HCT116 (cell line): Measurements from ENCODE around the gene TEKT2. TPM values are rescaled to one million over a fixed set of nuclear protein-coding genes. Genes with fewer than 3 reads are reported as not detected.

Experiments
- ATAC-seq: fragments of 200-7000 bp; cut with Tn5 transposase; 2 replicates; pipeline ENCODE4 v1.9.1; 2020; ENCODE audit warnings: mild to moderate bottlenecking, moderate library complexity
- BruUV-seq: library from RNA; stranded (reverse); fragments of 400-500 nt; replicated peaks from 2 replicates; lab custom pipeline; 2021; lab: Mats Ljungman, UMichigan
- CTCF ChIA-PET: fragments of 300-600 bp; sonication (Branson Sonifier 250); formaldehyde crosslinking; loops from one replicate; lab custom pipeline; 2021; ENCODE audit warnings: antibody characterized with exemption; lab: Charles Lee
- POLR2A ChIA-PET: fragments of 300-600, 350-600 bp; sonication (Branson Sonifier 250); formaldehyde crosslinking; loops from one replicate; lab custom pipeline; 2021; ENCODE audit warnings: antibody characterized with exemption; lab: Charles Lee
- RAD21 ChIA-PET, 2 experiments: fragments of 300-600 bp; sonication (Branson Sonifier 250); formaldehyde crosslinking; loops; one replicate each; lab custom pipeline; 2023; ENCODE audit warnings: low total read pairs in 2 of 2; ENCODE audit not compliant: uncharacterized antibody in 2 of 2, unreplicated experiment in 2 of 2, low non-redundant PET in 1 of 2; lab: Charles Lee
- DNase-seq: peaks from one replicate; pipeline ENCODE4 v3.0.0-alpha.2; 2010; ENCODE audit warnings: low read depth, low spot score
- H2AFZ ChIP-seq: fragments of 200-600 bp; shearing (Covaris generic), sonication (generic); 2 replicates; pipeline ENCODE4 v1.6.1; 2017; ENCODE audit warnings: low read depth, mixed run types, mixed read lengths, antibody characterized with exemption, low read length; ENCODE audit not compliant: poor library complexity, severe bottlenecking
- H3K27ac ChIP-seq: 2 replicates; pipeline ENCODE4 v1.5.1; 2012; ENCODE audit warnings: low read depth, low read length
- H3K27me3 ChIP-seq: fragments of 200-600 bp; sonication (generic); 2 replicates; pipeline ENCODE4 v1.6.1; 2016; ENCODE audit warnings: mixed run types, low read length, mixed read lengths; ENCODE audit not compliant: insufficient read depth
- H3K36me3 ChIP-seq, 2 experiments: fragments of 200-500 bp in 1 of 2; fragments of 200-600 bp in 1 of 2; sonication (Bioruptor generic) in 1 of 2; sonication (generic) in 1 of 2; 2 replicates each; pipeline versions ENCODE4 v1.5.1 to v1.6.1; 2014 to 2016; ENCODE audit warnings: low read length in 2 of 2, inconsistent platforms in 1 of 2, mixed read lengths in 1 of 2, mixed run types in 1 of 2; ENCODE audit not compliant: insufficient read depth in 2 of 2, control insufficient read depth in 1 of 2
- H3K4me1 ChIP-seq, 2 experiments: fragments of 200-600 bp in 1 of 2; sonication (generic) in 1 of 2; 2 replicates each; pipeline versions ENCODE4 v1.5.1 to v1.6.1; 2012 to 2017; ENCODE audit warnings: low read length in 2 of 2, inconsistent platforms in 1 of 2, mild to moderate bottlenecking in 1 of 2, mixed read lengths in 1 of 2, mixed run types in 1 of 2, moderate library complexity in 1 of 2; ENCODE audit not compliant: insufficient read depth in 2 of 2, control insufficient read depth in 1 of 2
- H3K4me2 ChIP-seq: fragments of 200-600 bp; sonication (generic); 2 replicates; pipeline ENCODE4 v1.6.1; 2017; ENCODE audit warnings: mixed run types, low read length, mixed read lengths
- H3K4me3 ChIP-seq, 2 experiments: fragments of 200-600 bp in 1 of 2; sonication (generic) in 1 of 2; replicated peaks in 1 of 2; 2 replicates each; pipeline ENCODE4 v1.5.1; 2011 to 2016; ENCODE audit warnings: low read length in 2 of 2, control low read depth in 1 of 2, low read depth in 1 of 2, mild to moderate bottlenecking in 1 of 2, mixed read lengths in 1 of 2, mixed run types in 1 of 2
- H3K79me2 ChIP-seq: fragments of 200-600 bp; sonication (generic); 2 replicates; pipeline ENCODE4 v1.6.1; 2017; ENCODE audit warnings: mild to moderate bottlenecking, mixed run types, low read length, moderate library complexity, mixed read lengths; ENCODE audit not compliant: insufficient read depth
- H3K9ac ChIP-seq: fragments of 200-600 bp; sonication (generic); 2 replicates; pipeline ENCODE4 v1.6.1; 2016; ENCODE audit warnings: low read length, mixed read lengths
- H3K9me2 ChIP-seq: fragments of 200-600 bp; sonication (generic), shearing (Covaris generic); 2 replicates; pipeline ENCODE4 v1.6.1; 2017; ENCODE audit warnings: mixed run types, mild to moderate bottlenecking, moderate library complexity; ENCODE audit not compliant: insufficient read depth
- H3K9me3 ChIP-seq, 2 experiments: fragments of 200-500 bp in 1 of 2; fragments of 200-600 bp in 1 of 2; sonication (Bioruptor generic) in 1 of 2; sonication (generic) in 1 of 2; 2 replicates each; pipeline ENCODE4 v1.6.1; 2014 to 2017; ENCODE audit warnings: low read length in 2 of 2, mixed read lengths in 2 of 2, inconsistent platforms in 1 of 2, low read depth in 1 of 2, mild to moderate bottlenecking in 1 of 2, mixed run types in 1 of 2, moderate library complexity in 1 of 2; ENCODE audit not compliant: control insufficient read depth in 1 of 2, insufficient read depth in 1 of 2
- H4K20me1 ChIP-seq: fragments of 200-600 bp; sonication (generic), shearing (Covaris generic); 2 replicates; pipeline ENCODE4 v1.6.1; 2017; ENCODE audit warnings: mixed run types, mild to moderate bottlenecking, moderate library complexity; ENCODE audit not compliant: insufficient read depth
- EZH2phosphoT487 ChIP-seq: fragments of 200-600 bp; IDR thresholded peaks from 2 replicates; pipeline ENCODE4 v1.6.1; 2018; ENCODE audit warnings: antibody characterized with exemption, borderline replicate concordance
- SP1 ChIP-seq: IDR thresholded peaks from 2 replicates; pipeline ENCODE4 v1.6.1; 2012; ENCODE audit warnings: low read depth
- intact Hi-C: fragments of 100-400 bp; cut with micrococcal nuclease; formaldehyde crosslinking; loops from 2 replicates; pipeline ENCODE4 v1.10.0; 2022
- total RNA-seq: library from RNA; stranded (reverse); gene quantifications from one replicate; pipeline ENCODE4 v1.2.1, GENCODE V29; 2021; ENCODE audit not compliant: unreplicated experiment
- TF ChIP-seq, protein P1 (sequence below): IDR thresholded peaks from 2 replicates; pipeline ENCODE4 v1.6.1; 2011; ENCODE audit warnings: mild to moderate bottlenecking, low read length, moderate library complexity; ENCODE audit not compliant: insufficient replicate concordance; ENCODE audit errors: extremely low read depth
- TF ChIP-seq, protein P2 (sequence below): IDR thresholded peaks from 2 replicates; pipeline ENCODE4 v1.6.1; 2012; ENCODE audit warnings: low read depth
- TF ChIP-seq, protein P3 (sequence below): IDR thresholded peaks from 2 replicates; pipeline ENCODE4 v1.6.1; 2012

Gene TEKT2
- total RNA-seq, 1 experiment from 2014 or later = not detected

DNA sequence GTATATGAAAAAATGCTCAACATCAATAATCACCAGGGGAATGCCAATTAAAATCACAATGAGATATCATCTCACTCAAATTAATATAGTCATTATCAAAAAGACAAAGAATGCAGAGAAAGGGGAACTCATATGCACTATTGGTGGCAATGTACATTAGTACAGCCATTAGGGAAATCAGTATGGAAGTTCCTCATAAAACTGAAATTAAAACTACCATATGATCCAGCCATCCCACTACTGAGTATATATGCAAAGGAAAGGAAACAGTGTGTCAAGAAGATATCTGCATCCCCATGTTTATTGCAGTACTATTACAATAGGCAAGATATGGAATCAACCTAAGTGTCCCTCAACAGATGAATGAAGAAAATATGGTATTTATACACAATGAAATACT is 32.1 kb upstream of the TEKT2 start:
- no peak overlapping the region for H3K4me2 ChIP-seq
- H3K9me2 ChIP-seq = no peaks in the 10 kb centered on the region
- H3K36me3 ChIP-seq = peaks cover 0 to 8% of the 10 kb centered on the region in 2 experiments
- H3K27ac ChIP-seq = no peak overlapping the region
- no TSS peak for BruUV-seq
- H3K79me2 ChIP-seq = no peaks in the 10 kb centered on the region
- no peak for TF ChIP-seq EZH2phosphoT487
- TF ChIP-seq, protein P1, sequence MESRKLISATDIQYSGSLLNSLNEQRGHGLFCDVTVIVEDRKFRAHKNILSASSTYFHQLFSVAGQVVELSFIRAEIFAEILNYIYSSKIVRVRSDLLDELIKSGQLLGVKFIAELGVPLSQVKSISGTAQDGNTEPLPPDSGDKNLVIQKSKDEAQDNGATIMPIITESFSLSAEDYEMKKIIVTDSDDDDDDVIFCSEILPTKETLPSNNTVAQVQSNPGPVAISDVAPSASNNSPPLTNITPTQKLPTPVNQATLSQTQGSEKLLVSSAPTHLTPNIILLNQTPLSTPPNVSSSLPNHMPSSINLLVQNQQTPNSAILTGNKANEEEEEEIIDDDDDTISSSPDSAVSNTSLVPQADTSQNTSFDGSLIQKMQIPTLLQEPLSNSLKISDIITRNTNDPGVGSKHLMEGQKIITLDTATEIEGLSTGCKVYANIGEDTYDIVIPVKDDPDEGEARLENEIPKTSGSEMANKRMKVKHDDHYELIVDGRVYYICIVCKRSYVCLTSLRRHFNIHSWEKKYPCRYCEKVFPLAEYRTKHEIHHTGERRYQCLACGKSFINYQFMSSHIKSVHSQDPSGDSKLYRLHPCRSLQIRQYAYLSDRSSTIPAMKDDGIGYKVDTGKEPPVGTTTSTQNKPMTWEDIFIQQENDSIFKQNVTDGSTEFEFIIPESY = no peak
- TF ChIP-seq, protein P2, sequence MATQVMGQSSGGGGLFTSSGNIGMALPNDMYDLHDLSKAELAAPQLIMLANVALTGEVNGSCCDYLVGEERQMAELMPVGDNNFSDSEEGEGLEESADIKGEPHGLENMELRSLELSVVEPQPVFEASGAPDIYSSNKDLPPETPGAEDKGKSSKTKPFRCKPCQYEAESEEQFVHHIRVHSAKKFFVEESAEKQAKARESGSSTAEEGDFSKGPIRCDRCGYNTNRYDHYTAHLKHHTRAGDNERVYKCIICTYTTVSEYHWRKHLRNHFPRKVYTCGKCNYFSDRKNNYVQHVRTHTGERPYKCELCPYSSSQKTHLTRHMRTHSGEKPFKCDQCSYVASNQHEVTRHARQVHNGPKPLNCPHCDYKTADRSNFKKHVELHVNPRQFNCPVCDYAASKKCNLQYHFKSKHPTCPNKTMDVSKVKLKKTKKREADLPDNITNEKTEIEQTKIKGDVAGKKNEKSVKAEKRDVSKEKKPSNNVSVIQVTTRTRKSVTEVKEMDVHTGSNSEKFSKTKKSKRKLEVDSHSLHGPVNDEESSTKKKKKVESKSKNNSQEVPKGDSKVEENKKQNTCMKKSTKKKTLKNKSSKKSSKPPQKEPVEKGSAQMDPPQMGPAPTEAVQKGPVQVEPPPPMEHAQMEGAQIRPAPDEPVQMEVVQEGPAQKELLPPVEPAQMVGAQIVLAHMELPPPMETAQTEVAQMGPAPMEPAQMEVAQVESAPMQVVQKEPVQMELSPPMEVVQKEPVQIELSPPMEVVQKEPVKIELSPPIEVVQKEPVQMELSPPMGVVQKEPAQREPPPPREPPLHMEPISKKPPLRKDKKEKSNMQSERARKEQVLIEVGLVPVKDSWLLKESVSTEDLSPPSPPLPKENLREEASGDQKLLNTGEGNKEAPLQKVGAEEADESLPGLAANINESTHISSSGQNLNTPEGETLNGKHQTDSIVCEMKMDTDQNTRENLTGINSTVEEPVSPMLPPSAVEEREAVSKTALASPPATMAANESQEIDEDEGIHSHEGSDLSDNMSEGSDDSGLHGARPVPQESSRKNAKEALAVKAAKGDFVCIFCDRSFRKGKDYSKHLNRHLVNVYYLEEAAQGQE = no peak
- TF ChIP-seq, protein P3, sequence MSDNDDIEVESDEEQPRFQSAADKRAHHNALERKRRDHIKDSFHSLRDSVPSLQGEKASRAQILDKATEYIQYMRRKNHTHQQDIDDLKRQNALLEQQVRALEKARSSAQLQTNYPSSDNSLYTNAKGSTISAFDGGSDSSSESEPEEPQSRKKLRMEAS = no peak
- no peak for TF ChIP-seq SP1
- RAD21 ChIA-PET = no interaction called here
- no peaks in the 10 kb centered on the region for H3K27me3 ChIP-seq
- DNase-seq (no peak), ATAC-seq (no peak)
- H2AFZ ChIP-seq = no peak overlapping the region
- CTCF ChIA-PET = no interaction called here
- no peaks in the 10 kb centered on the region for H4K20me1 ChIP-seq
- H3K4me3 ChIP-seq = no peak overlapping the region
- no peak overlapping the region for H3K9ac ChIP-seq
- intact Hi-C loops = no loop called here
- H3K9me3 ChIP-seq = no peaks in the 10 kb centered on the region
- H3K4me1 ChIP-seq = no peaks in the 10 kb centered on the region
- POLR2A ChIA-PET = no interaction called here
